Astrocyte (in vitro differentiated cells and primary cell): ENCODE data around the gene PDE6D. TPM values are rescaled to one million over a fixed set of nuclear protein-coding genes. Genes with fewer than 3 reads are reported as not detected.
A peak's percentile ranks its signal among the peaks of the same experiment; 100 is the strongest.
"Not testable (repeated sequence)": the region's sequence is repeated elsewhere in the genome, so short reads cannot be mapped to it uniquely, and the experiment has no call there.

Experiments
- DNase-seq: peaks from one replicate; pipeline ENCODE4 v3.0.0-alpha.2; 2010; ENCODE audit warnings: low read depth
- FAIRE-seq: peaks from 2 replicates; lab custom pipeline; 2011; peaks lifted over from hg19 to GRCh38; lab: Jason Lieb, UNC
- H2AFZ ChIP-seq: 2 replicates; pipeline ENCODE4 v1.6.0; 2012; ENCODE audit warnings: low read depth, low read length, inconsistent platforms
- H3K27ac ChIP-seq: 2 replicates; pipeline ENCODE4 v1.5.1; 2011; ENCODE audit warnings: low read depth, low read length, inconsistent platforms
- H3K27me3 ChIP-seq: 2 replicates; pipeline ENCODE4 v1.6.0; 2011; ENCODE audit warnings: low read length, inconsistent platforms; ENCODE audit not compliant: insufficient read depth
- H3K36me3 ChIP-seq: 2 replicates; pipeline ENCODE4 v1.5.1; 2011; ENCODE audit warnings: low read length, inconsistent platforms; ENCODE audit not compliant: insufficient read depth
- H3K4me1 ChIP-seq: 2 replicates; pipeline ENCODE4 v1.5.1; 2011; ENCODE audit warnings: low read length, inconsistent platforms; ENCODE audit not compliant: insufficient read depth
- H3K4me2 ChIP-seq: 2 replicates; pipeline ENCODE4 v1.6.0; 2012; ENCODE audit warnings: low read length, inconsistent platforms
- H3K4me3 ChIP-seq: 2 replicates; pipeline ENCODE4 v1.5.1; 2011; ENCODE audit warnings: low read depth, mild to moderate bottlenecking, low read length, inconsistent platforms; ENCODE audit not compliant: insufficient read depth
- H3K79me2 ChIP-seq: 2 replicates; pipeline ENCODE4 v1.6.0; 2012; ENCODE audit warnings: mild to moderate bottlenecking, low read length, inconsistent platforms; ENCODE audit not compliant: insufficient read depth
- H3K9ac ChIP-seq: 2 replicates; pipeline ENCODE4 v1.6.0; 2012; ENCODE audit warnings: mild to moderate bottlenecking, low read length, inconsistent platforms
- H3K9me3 ChIP-seq: 2 replicates; pipeline ENCODE4 v1.5.1; 2012; ENCODE audit warnings: low read depth, mild to moderate bottlenecking, low read length, inconsistent platforms; ENCODE audit not compliant: insufficient read depth
- H4K20me1 ChIP-seq: 2 replicates; pipeline ENCODE4 v1.6.0; 2012; ENCODE audit warnings: low read length, inconsistent platforms; ENCODE audit not compliant: insufficient read depth
- H3K27ac Mint-ChIP-seq: one replicate; pipeline ENCODE4 v1.8.0; 2021; ENCODE audit warnings: mild to moderate bottlenecking, mixed read lengths; ENCODE audit not compliant: unreplicated experiment
- H3K27me3 Mint-ChIP-seq: one replicate; pipeline ENCODE4 v1.8.0; 2021; ENCODE audit warnings: low read depth, mixed read lengths; ENCODE audit not compliant: unreplicated experiment
- H3K36me3 Mint-ChIP-seq: one replicate; pipeline ENCODE4 v1.8.0; 2021; ENCODE audit warnings: low read depth, mixed read lengths; ENCODE audit not compliant: unreplicated experiment
- H3K4me1 Mint-ChIP-seq: one replicate; pipeline ENCODE4 v1.8.0; 2021; ENCODE audit warnings: low read depth, mixed read lengths; ENCODE audit not compliant: unreplicated experiment
- H3K4me3 Mint-ChIP-seq: one replicate; pipeline ENCODE4 v1.8.0; 2021; ENCODE audit warnings: mild to moderate bottlenecking, moderate library complexity, mixed read lengths; ENCODE audit not compliant: unreplicated experiment
- H3K9me3 Mint-ChIP-seq: one replicate; pipeline ENCODE4 v1.8.0; 2021; ENCODE audit warnings: mild to moderate bottlenecking, mixed read lengths; ENCODE audit not compliant: unreplicated experiment
- CTCF ChIP-seq: IDR thresholded peaks from 2 replicates; pipeline ENCODE4 v1.5.1; 2011; ENCODE audit warnings: low read depth, mild to moderate bottlenecking, inconsistent platforms, low read length, moderate library complexity; ENCODE audit not compliant: insufficient read depth
- EZH2 ChIP-seq: IDR thresholded peaks from 2 replicates; pipeline ENCODE4 v1.6.1; 2012; ENCODE audit warnings: mild to moderate bottlenecking, low read length, inconsistent platforms; ENCODE audit not compliant: insufficient read depth
- total RNA-seq: library from RNA; stranded (reverse); gene quantifications from 2 replicates; pipeline ENCODE4 v1.2.1, GENCODE V29; 2021

Gene PDE6D
- total RNA-seq, 1 donor from 2014 or later = 19.0 TPM

GRCh38 chr2:231714639-231715498, 66.2 kb downstream of the PDE6D start:
- no peak overlapping the region for H2AFZ ChIP-seq
- H3K9me3 ChIP-seq = no peaks in the 10 kb centered on the region
- H3K27me3 Mint-ChIP-seq = no peaks in the 10 kb centered on the region
- H3K79me2 ChIP-seq = peaks cover 34% of the 10 kb centered on the region
- H3K27ac ChIP-seq = peak overlapping the region; percentile 70
- H3K4me2 ChIP-seq = peak overlapping the region; percentile 68
- H3K4me1 Mint-ChIP-seq = peaks cover 41% of the 10 kb centered on the region
- peaks cover 53% of the 10 kb centered on the region for H3K4me1 ChIP-seq
- DNase-seq = no peak
- FAIRE-seq = no peak
- H3K4me3 ChIP-seq = no peak overlapping the region
- H3K9me3 Mint-ChIP-seq = no peaks in the 10 kb centered on the region
- H3K27me3 ChIP-seq = no peaks in the 10 kb centered on the region
- TF ChIP-seq EZH2 (no peak), CTCF (peak; percentile 86)
- H3K27ac Mint-ChIP-seq = peak overlapping the region; percentile 41
- H4K20me1 ChIP-seq = peaks cover 51% of the 10 kb centered on the region
- H3K9ac ChIP-seq = peak overlapping the region; percentile 50
- H3K36me3 Mint-ChIP-seq = peaks cover 12% of the 10 kb centered on the region
- peak overlapping the region; percentile 35 for H3K4me3 Mint-ChIP-seq
- H3K36me3 ChIP-seq = peaks cover 12% of the 10 kb centered on the region

GRCh38 chr2:231713730-231714638, 67.1 kb downstream of the PDE6D start:
- Histone ChIP-seq H3K9me3 (no peaks in the 10 kb centered on the region), H3K4me3 (no peak overlapping the region), H3K4me1 (peaks cover 53% of the 10 kb centered on the region), H3K27me3 (no peaks in the 10 kb centered on the region), H4K20me1 (peaks cover 60% of the 10 kb centered on the region), H3K27ac (peak overlapping the region; percentile 41), H3K79me2 (peaks cover 43% of the 10 kb centered on the region), H3K9ac (peak overlapping the region; percentile 36), H2AFZ (no peak overlapping the region), H3K36me3 (peaks cover 12% of the 10 kb centered on the region), H3K4me2 (peak overlapping the region; percentile 41)
- Mint-ChIP-seq H3K27me3 (no peaks in the 10 kb centered on the region), H3K4me3 (peak overlapping the region; percentile 67), H3K27ac (peak overlapping the region; percentile 87), H3K4me1 (peaks cover 41% of the 10 kb centered on the region), H3K9me3 (no peaks in the 10 kb centered on the region), H3K36me3 (peaks cover 12% of the 10 kb centered on the region)
- no peak for FAIRE-seq
- TF ChIP-seq CTCF (peak; percentile 87), EZH2 (no peak)
- DNase-seq = peak; percentile 74

GRCh38 chr2:231713406-231713729, 67.7 kb downstream of the PDE6D start:
- H3K4me2 ChIP-seq = peak overlapping the region; percentile 41
- H3K79me2 ChIP-seq = peaks cover 49% of the 10 kb centered on the region
- H3K9ac ChIP-seq = peak overlapping the region; percentile 36
- H2AFZ ChIP-seq, H3K4me3 ChIP-seq, H3K27me3 Mint-ChIP-seq, H3K9me3 ChIP-seq, H3K9me3 Mint-ChIP-seq, FAIRE-seq, H3K27me3 ChIP-seq, DNase-seq: not testable (repeated sequence)
- peak overlapping the region; percentile 67 for H3K4me3 Mint-ChIP-seq
- peak overlapping the region; percentile 87 for H3K27ac Mint-ChIP-seq
- H3K4me1 ChIP-seq = peaks cover 53% of the 10 kb centered on the region
- peaks cover 40% of the 10 kb centered on the region for H3K4me1 Mint-ChIP-seq
- peak overlapping the region; percentile 41 for H3K27ac ChIP-seq
- peaks cover 65% of the 10 kb centered on the region for H4K20me1 ChIP-seq
- peaks cover 12% of the 10 kb centered on the region for H3K36me3 ChIP-seq
- peaks cover 12% of the 10 kb centered on the region for H3K36me3 Mint-ChIP-seq

GRCh38 chr2:231712451-231713021, 68.5 kb downstream of the PDE6D start:
- H3K27me3 Mint-ChIP-seq, H3K9me3 Mint-ChIP-seq, H3K27ac Mint-ChIP-seq, H2AFZ ChIP-seq, DNase-seq, H3K9me3 ChIP-seq, FAIRE-seq, H3K27me3 ChIP-seq: not testable (repeated sequence)
- Histone ChIP-seq H3K9ac (peak overlapping the region; percentile 99), H3K4me1 (peaks cover 50% of the 10 kb centered on the region), H3K27ac (peak overlapping the region; percentile 40), H4K20me1 (peaks cover 65% of the 10 kb centered on the region), H3K79me2 (peaks cover 50% of the 10 kb centered on the region), H3K36me3 (peaks cover 12% of the 10 kb centered on the region), H3K4me2 (peak overlapping the region; percentile 96), H3K4me3 (peak overlapping the region; percentile 87)
- Mint-ChIP-seq H3K4me3 (peak overlapping the region; percentile 89), H3K36me3 (peaks cover 12% of the 10 kb centered on the region), H3K4me1 (peaks cover 37% of the 10 kb centered on the region)
